ENCODE data around the gene ICAM1. TPM values are rescaled to one million over a fixed set of nuclear protein-coding genes. Genes with fewer than 3 reads are reported as not detected.

ICAM1 gene
- total and polyA plus RNA-seq, 10 of the 15 experiments (the other 5 are each of a cell fraction or from before 2014, with no cell fraction given), result 7.6 to 115 (median 60.2) TPM

- no peaks in the 10 kb centered on the region for H3K27me3 ChIP-seq (replicated peaks in 1 of 2; ENCODE audit: control insufficient read depth in 2 of 2, insufficient read depth in 2 of 2, low read length in 1 of 2)
- H3K9me3 ChIP-seq (replicated peaks; ENCODE audit: control insufficient read depth, insufficient read depth, low read length), result no peaks in the 10 kb centered on the region
- ChIA-PET CTCF (no interaction called here), RAD21 (ENCODE audit: unreplicated experiment) (no interaction called here), SMC1A (ENCODE audit: uncharacterized antibody, unreplicated experiment) (no interaction called here), POLR2A (interaction anchor here (0.6 to 1.0 kb wide), 3 partner anchors 9 to 48 kb away, joined by 3 read pairs; partner anchors contain the start of genes ICAM1 and ZGLP1)
- DNase-seq (ENCODE audit: low read depth, low spot score) (no peak), FAIRE-seq (no peak), ATAC-seq (no peak)
- TF ChIP-seq ZNF24 (IDR thresholded peaks at IDR 0.05) (no peak), NFYB (IDR thresholded peaks at IDR 0.05; ENCODE audit: insufficient read depth, low read depth, low read length) (no peak), YY1 (IDR thresholded peaks at IDR 0.05; ENCODE audit: low read depth, low read length) (no peak), USF2 (IDR thresholded peaks at IDR 0.05; ENCODE audit: borderline replicate concordance, low read depth, low read length) (no peak), SIN3A (IDR thresholded peaks at IDR 0.05; ENCODE audit: low read depth, low read length) (no peak), NKRF (conservative IDR thresholded peaks at IDR 0.05) (no peak), RFX5 (IDR thresholded peaks at IDR 0.05; ENCODE audit: low read depth, low read length) (no peak), SREBF2 (IDR thresholded peaks at IDR 0.05; ENCODE audit: low read length) (no peak), MXI1 (IDR thresholded peaks at IDR 0.05; ENCODE audit: low read depth, low read length) (no peak), IRF5 (IDR thresholded peaks at IDR 0.05; ENCODE audit: borderline replicate concordance) (no peak), YBX1 (IDR thresholded peaks at IDR 0.05) (no peak), RBBP5 (conservative IDR thresholded peaks at IDR 0.05) (no peak), ZNF207 (IDR thresholded peaks at IDR 0.05; ENCODE audit: borderline replicate concordance) (no peak)
- H3K9ac ChIP-seq (ENCODE audit: control insufficient read depth, insufficient read depth, low read length), result no peak overlapping the region
- no peak overlapping the region for H3K4me3 ChIP-seq
- H2AFZ ChIP-seq (ENCODE audit: control insufficient read depth, low read depth, low read length), result no peak overlapping the region
- peaks cover 6% of the 10 kb centered on the region for H3K79me2 ChIP-seq (ENCODE audit: control insufficient read depth, insufficient read depth, low read length)
- intact Hi-C loops (cut with micrococcal nuclease; ENCODE audit: unreplicated experiment), result no loop called here
- in situ Hi-C loops (cut with MboI), result no loop called here
- H3K27ac ChIP-seq (ENCODE audit: control insufficient read depth, insufficient read depth), result no peak overlapping the region
- peaks cover 5% of the 10 kb centered on the region for H3K4me1 ChIP-seq (ENCODE audit: control insufficient read depth, insufficient read depth, low read length)
- no TSS peak for BruUV-seq (replicated peaks)
- H3K36me3 ChIP-seq (ENCODE audit: control insufficient read depth in 2 of 2, insufficient read depth in 2 of 2, low read length in 1 of 2), result peaks cover 0 to 39% of the 10 kb centered on the region in 2 experiments; a peak in 3 of 4 replicates
- no peak overlapping the region for H3K4me2 ChIP-seq (ENCODE audit: control insufficient read depth, insufficient read depth)
- no peaks in the 10 kb centered on the region for H4K20me1 ChIP-seq (ENCODE audit: control insufficient read depth, insufficient read depth)
- 92% methylated on average over 13 of the region's 13 CpGs for WGBS (ENCODE audit: insufficient coverage, insufficient replicate concordance, low lambda C conversion rate, missing lambda C conversion rate)
Observed at GRCh38 chr19:10318807-10319682, 48.1 kb downstream of the ICAM1 start.

All from GM12878 (cell line).